ENCODE results near the gene FZD2.

DNA sequence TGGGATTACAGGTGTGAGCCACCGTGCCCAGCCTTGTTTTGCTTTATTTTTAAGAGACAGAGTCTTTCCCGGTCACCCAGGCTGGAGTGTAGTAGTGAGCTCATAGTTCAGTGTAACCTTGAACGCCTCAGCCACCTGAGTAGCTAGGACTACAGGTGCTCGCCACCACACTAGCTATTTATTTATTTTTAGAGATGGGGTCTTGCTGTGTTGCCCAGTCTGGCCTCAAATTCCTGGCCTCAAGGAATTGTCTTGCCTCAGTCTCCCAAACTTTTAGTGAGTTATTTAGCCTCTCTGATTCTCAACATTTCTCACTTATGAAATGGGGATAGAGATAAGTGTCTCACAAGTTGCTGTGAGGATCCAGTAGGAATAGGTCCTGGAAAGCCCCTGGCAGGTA is 21.7 kb downstream of the FZD2 start:
- TF ChIP-seq, protein P1, sequence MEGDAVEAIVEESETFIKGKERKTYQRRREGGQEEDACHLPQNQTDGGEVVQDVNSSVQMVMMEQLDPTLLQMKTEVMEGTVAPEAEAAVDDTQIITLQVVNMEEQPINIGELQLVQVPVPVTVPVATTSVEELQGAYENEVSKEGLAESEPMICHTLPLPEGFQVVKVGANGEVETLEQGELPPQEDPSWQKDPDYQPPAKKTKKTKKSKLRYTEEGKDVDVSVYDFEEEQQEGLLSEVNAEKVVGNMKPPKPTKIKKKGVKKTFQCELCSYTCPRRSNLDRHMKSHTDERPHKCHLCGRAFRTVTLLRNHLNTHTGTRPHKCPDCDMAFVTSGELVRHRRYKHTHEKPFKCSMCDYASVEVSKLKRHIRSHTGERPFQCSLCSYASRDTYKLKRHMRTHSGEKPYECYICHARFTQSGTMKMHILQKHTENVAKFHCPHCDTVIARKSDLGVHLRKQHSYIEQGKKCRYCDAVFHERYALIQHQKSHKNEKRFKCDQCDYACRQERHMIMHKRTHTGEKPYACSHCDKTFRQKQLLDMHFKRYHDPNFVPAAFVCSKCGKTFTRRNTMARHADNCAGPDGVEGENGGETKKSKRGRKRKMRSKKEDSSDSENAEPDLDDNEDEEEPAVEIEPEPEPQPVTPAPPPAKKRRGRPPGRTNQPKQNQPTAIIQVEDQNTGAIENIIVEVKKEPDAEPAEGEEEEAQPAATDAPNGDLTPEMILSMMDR (IDR thresholded peaks at IDR 0.05; ENCODE audit: low read depth, low read length, poor library complexity, severe bottlenecking): no peak
- no peak for TF ChIP-seq EZH2phosphoT487 (IDR thresholded peaks at IDR 0.05; ENCODE audit: borderline replicate concordance, low read length)
